ENCODE data around the gene ZBTB32.
A peak's percentile ranks its signal among the peaks of the same experiment; 100 is the strongest.
"Not testable (repeated sequence)": the region's sequence is repeated elsewhere in the genome, so short reads cannot be mapped to it uniquely, and the experiment has no call there.

The ZBTB32 gene

GRCh38 chr19:35673121-35673804 lies 31.1 kb upstream of the ZBTB32 start:
- DNase-seq (ENCODE audit: low spot score in 2 of 2): peak; percentile 15 to 70
- peak overlapping the region; percentile 31 for H3K4me3 ChIP-seq
- no peaks in the 10 kb centered on the region for H3K36me3 ChIP-seq (replicated peaks)
- peaks cover 21% of the 10 kb centered on the region; the same call in 1 of the 2 replicates for H3K27me3 ChIP-seq (ENCODE audit: low read depth)
- in situ Hi-C loops (cut with MboI; ENCODE audit: low sequenced_read_pairs): no loop called here
- 0 out of 2 replicates have a peak, but pooled peaks cover 2% of the 10 kb centered on the region for H3K4me1 ChIP-seq
- H3K9me3 ChIP-seq: no peaks in the 10 kb centered on the region

GRCh38 chr19:35675589-35676140 lies 28.7 kb upstream of the ZBTB32 start:
- in situ Hi-C loops (cut with MboI; ENCODE audit: low sequenced_read_pairs): no loop called here
- Histone ChIP-seq H3K4me3 (no peak overlapping the region), H3K36me3 (replicated peaks) (no peaks in the 10 kb centered on the region), H3K9me3 (no peaks in the 10 kb centered on the region), H3K27me3 (ENCODE audit: low read depth) (peaks cover 12% of the 10 kb centered on the region; the same call in 1 of the 2 replicates), H3K4me1 (0 out of 2 replicates have a peak, but pooled peaks cover 2% of the 10 kb centered on the region)
- DNase-seq (ENCODE audit: low spot score in 2 of 2): no peak

DNA sequence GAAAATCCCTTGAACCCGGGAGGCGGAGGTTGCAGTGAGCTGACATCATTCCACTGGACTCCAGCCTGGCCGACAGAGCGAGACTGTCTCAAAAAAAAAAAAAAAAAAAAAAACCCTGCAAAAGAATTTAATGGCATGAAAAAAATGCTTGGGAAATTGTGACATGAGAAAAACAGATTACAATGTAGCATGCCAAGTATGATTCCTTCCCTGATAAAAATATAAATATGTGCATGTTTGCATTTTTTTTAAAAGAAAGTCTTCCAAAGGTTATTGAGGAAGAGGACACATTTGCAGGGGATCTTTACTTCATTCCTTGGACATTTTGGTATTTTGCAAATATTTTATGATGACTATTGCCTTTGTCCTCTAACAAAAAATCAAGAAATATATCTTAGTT lies 14.5 kb upstream of the ZBTB32 start:
- Histone ChIP-seq H3K4me1 (no peaks in the 10 kb centered on the region), H3K36me3 (replicated peaks) (no peaks in the 10 kb centered on the region), H3K4me3 (no peak overlapping the region), H3K27me3 (ENCODE audit: low read depth) (no peaks in the 10 kb centered on the region), H3K9me3 (no peaks in the 10 kb centered on the region)
- in situ Hi-C loops (cut with MboI; ENCODE audit: low sequenced_read_pairs): no loop called here
- no peak for DNase-seq (ENCODE audit: low spot score in 2 of 2)

DNA sequence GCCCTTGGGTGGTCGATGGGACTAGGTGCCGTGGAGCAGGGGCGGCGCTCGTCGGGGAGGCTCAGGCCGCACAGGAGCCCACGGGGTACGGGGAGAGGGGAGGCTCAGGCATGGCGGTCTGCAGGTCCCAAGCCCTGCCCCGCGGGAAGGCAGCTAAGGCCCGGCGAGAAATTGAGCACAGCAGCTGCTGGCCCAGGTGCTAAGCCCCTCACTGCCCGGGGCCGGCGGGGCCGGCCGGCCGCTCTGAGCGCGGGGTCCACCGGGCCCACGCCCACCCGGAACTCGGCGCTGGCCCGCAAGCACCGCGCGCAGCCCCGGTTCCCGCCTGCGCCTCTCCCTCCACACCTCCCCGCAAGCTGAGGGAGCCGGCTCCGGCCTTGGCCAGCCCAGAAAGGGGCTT lies 13.3 kb upstream of the ZBTB32 start:
- DNase-seq (ENCODE audit: low spot score in 2 of 2); in situ Hi-C loops (cut with MboI; ENCODE audit: low sequenced_read_pairs); H3K4me1 ChIP-seq; H3K9me3 ChIP-seq; H3K27me3 ChIP-seq (ENCODE audit: low read depth); H3K36me3 ChIP-seq (replicated peaks); H3K4me3 ChIP-seq: not testable (repeated sequence)

- H3K36me3 ChIP-seq (replicated peaks): no peaks in the 10 kb centered on the region
- H3K27me3 ChIP-seq (ENCODE audit: low read depth): no peaks in the 10 kb centered on the region
- peaks cover 3% of the 10 kb centered on the region; the same call in 1 of the 2 replicates for H3K9me3 ChIP-seq
- DNase-seq (ENCODE audit: low spot score in 2 of 2): no peak
- in situ Hi-C loops (cut with MboI; ENCODE audit: low sequenced_read_pairs): no loop called here
- H3K4me1 ChIP-seq: no peaks in the 10 kb centered on the region
- H3K4me3 ChIP-seq: no peak overlapping the region
These were observed 12.3 kb upstream of the ZBTB32 start for GRCh38 chr19:35692010-35692409.

DNA sequence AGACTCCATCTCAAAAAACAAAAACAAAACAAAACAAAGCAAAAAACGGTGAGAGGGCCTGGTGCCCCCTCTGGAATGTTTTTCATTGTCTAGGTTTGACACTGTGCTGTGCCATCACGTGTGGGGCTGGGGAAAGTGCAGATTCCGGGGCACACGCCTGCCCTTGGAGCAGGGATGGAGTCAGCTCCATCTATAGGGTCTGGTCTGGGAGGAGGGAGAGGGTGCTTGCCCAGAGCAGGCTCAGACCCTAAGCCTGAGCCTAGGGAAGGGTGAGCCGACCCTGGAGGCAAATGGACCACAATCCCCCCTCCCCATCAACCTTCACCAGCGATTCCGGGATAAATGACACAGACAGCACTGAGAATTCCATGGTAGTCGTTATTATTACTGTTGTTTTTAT lies 10.9 kb upstream of the ZBTB32 start:
- in situ Hi-C loops (cut with MboI; ENCODE audit: low sequenced_read_pairs): no loop called here
- no peaks in the 10 kb centered on the region for H3K36me3 ChIP-seq (replicated peaks)

DNA sequence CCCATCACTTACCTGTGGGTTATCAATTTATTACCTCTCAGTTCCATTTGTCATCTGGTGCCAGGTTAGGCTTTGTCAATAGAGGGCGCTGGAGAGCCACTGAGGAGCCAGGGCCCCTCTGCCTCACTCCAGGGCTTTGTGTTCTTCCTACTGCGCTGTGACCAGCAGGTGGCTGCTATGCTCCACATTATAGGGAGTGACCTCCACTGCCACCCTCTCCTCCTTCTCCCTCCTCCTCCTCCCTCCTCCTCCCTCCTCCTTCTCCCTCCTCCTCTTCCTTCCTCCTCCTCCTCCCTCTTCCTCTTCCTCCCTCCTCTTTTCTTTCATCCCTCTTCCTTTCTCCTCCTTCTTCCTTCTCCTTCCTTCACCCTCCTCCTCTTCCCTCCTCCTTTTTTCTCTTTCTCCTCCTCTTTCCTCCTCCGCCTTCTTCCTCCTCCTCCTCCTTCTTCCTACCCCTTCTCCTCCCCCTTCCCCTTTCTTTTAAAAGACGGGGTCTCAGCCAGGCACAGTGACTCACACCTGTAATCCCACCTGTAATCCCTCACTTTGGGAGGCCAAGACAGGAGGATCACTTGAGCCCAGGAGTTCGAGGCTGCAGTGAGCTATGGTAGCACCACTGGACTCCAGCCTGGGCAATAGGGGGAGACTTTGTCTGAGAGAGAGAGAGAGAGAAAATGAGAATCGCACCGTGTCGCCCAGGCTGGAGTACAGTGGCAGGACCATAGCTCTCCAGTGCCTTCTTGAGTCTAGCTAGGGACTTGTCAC lies 10.3 kb upstream of the ZBTB32 start:
- Histone ChIP-seq H3K4me3 (no peak overlapping the region), H3K9me3 (peaks cover 3% of the 10 kb centered on the region; the same call in 1 of the 2 replicates), H3K27me3 (ENCODE audit: low read depth) (no peaks in the 10 kb centered on the region), H3K36me3 (replicated peaks) (no peaks in the 10 kb centered on the region), H3K4me1 (no peaks in the 10 kb centered on the region)
- in situ Hi-C loops (cut with MboI; ENCODE audit: low sequenced_read_pairs): no loop called here
- DNase-seq (ENCODE audit: low spot score in 2 of 2): peak; percentile 80 to 93

More for the DNA sequence above, 10.9 kb upstream of the ZBTB32 start:
- no peaks in the 10 kb centered on the region for H3K4me1 ChIP-seq
- no peak for DNase-seq (ENCODE audit: low spot score in 2 of 2)
- H3K4me3 ChIP-seq: no peak overlapping the region
- peaks cover 3% of the 10 kb centered on the region; the same call in 1 of the 2 replicates for H3K9me3 ChIP-seq
- no peaks in the 10 kb centered on the region for H3K27me3 ChIP-seq (ENCODE audit: low read depth)

DNA sequence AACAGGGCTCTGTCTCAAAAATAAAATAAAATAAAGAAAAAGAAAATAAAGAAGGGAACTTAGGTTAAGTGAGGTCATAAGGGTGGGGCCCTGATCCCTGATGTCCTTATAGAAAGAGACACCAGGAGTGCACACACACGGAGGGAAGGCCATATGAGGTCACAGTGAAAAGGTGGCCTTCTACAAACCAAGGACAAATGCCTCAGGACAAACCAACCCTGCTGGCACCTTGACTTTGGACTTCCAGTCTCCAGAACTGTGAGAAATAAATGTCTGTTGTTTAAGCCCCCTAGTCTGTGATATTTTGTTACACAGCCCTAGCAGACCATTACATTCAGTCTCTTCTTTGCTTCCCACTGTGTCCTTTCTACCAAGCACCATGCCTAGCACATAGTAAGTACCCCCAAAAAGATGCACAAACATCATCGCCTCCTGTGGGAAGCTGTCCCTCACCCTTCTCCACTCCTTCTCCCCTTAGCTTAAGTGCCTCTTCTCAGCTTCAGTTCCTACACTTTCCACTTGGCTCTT lies 8.4 kb upstream of the ZBTB32 start:
- no peaks in the 10 kb centered on the region for H3K27me3 ChIP-seq (ENCODE audit: low read depth)
- H3K4me1 ChIP-seq: no peaks in the 10 kb centered on the region
- no peak for DNase-seq (ENCODE audit: low spot score in 2 of 2)
- no peak overlapping the region for H3K4me3 ChIP-seq
- H3K9me3 ChIP-seq: peaks cover 3% of the 10 kb centered on the region; the same call in 1 of the 2 replicates
- in situ Hi-C loops (cut with MboI; ENCODE audit: low sequenced_read_pairs): no loop called here
- H3K36me3 ChIP-seq (replicated peaks): no peaks in the 10 kb centered on the region

GRCh38 chr19:35696835-35697234 lies 7.5 kb upstream of the ZBTB32 start:
- in situ Hi-C loops (cut with MboI; ENCODE audit: low sequenced_read_pairs): no loop called here
- H3K4me1 ChIP-seq: no peaks in the 10 kb centered on the region
- H3K9me3 ChIP-seq: peaks cover 3% of the 10 kb centered on the region; the same call in 1 of the 2 replicates
- DNase-seq (ENCODE audit: low spot score in 2 of 2): no peak
- H3K36me3 ChIP-seq (replicated peaks): no peaks in the 10 kb centered on the region
- H3K4me3 ChIP-seq: no peak overlapping the region
- no peaks in the 10 kb centered on the region for H3K27me3 ChIP-seq (ENCODE audit: low read depth)

DNA sequence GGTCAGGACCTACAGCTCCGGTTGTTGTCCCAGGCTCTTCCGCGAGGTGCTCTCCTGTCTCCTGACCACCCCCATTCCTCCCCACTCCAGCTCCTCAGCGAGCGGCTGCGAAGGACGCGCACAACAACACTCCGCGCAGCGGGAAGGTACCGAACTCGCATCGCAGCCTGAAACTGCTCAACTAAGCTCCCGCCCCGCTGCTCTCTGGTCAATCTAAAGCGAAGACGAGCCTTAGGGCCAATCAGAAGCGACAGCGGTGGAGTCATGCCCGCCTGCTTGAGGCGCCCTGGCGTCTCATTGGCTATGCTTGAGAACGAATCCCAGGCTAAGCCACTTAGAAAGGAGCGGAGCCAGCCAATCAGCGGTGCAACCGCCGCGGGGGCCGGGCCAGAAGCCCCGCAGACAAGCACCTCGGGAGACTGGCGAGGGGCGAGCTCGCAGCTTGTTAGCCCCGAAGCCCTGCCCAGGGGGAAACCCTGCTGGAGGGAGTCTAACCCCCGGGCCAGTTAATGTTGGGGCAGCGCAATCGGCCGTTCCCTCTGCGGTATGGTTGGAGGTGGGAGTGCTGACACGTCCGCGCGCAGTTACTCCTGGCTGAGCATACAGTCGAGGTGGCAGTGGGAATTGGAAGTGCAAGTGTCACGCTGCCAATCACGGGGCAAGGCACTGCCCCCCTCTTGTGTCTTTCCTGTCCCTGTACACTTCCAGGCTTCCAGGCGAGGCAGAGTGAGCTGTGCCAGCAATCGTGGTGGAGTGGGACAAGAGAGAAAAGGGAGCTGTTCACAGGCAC lies 1.9 kb upstream of the ZBTB32 start:
- H3K4me3 ChIP-seq: peak overlapping the region; percentile 46
- H3K27me3 ChIP-seq (ENCODE audit: low read depth): no peaks in the 10 kb centered on the region
- no peaks in the 10 kb centered on the region for H3K4me1 ChIP-seq
- H3K36me3 ChIP-seq (replicated peaks): no peaks in the 10 kb centered on the region
- in situ Hi-C loops (cut with MboI; ENCODE audit: low sequenced_read_pairs): no loop called here
- peak; percentile 96 to 97 for DNase-seq (ENCODE audit: low spot score in 2 of 2)
- no peaks in the 10 kb centered on the region for H3K9me3 ChIP-seq

GRCh38 chr19:35703343-35703742 lies 1.0 kb upstream of the ZBTB32 start:
- Histone ChIP-seq H3K9me3 (no peaks in the 10 kb centered on the region), H3K4me1 (no peaks in the 10 kb centered on the region), H3K4me3 (no peak overlapping the region), H3K27me3 (ENCODE audit: low read depth) (no peaks in the 10 kb centered on the region), H3K36me3 (replicated peaks) (no peaks in the 10 kb centered on the region)
- DNase-seq (ENCODE audit: low spot score in 2 of 2): no peak
- in situ Hi-C loops (cut with MboI; ENCODE audit: low sequenced_read_pairs): no loop called here

DNA sequence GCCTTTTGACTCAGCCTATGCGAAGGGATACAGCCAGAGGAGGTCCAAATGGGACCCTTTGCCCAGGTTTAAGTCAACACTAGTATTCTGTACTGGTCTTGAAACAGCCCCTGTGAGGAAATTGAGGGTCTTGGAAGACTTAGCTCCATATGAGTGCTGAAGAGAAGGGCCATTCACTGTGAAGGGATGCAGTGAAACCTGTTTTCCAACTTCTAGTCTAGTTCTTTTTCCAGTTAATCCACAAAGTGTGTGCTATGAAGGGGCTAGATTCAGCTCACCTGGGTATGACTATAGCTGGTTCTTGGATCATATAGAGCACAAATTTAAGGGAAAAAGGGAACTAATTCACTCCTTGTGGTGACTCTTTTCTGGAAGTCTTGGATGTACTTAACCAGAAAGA lies 4.0 kb downstream of the ZBTB32 start:
- Histone ChIP-seq H3K36me3 (replicated peaks) (no peaks in the 10 kb centered on the region), H3K4me3 (no peak overlapping the region), H3K4me1 (no peaks in the 10 kb centered on the region), H3K9me3 (no peaks in the 10 kb centered on the region), H3K27me3 (ENCODE audit: low read depth) (no peaks in the 10 kb centered on the region)
- in situ Hi-C loops (cut with MboI; ENCODE audit: low sequenced_read_pairs): no loop called here
- no peak for DNase-seq (ENCODE audit: low spot score in 2 of 2)

Measured in HAP-1 (cell line).